Right lobe of liver (tissue), 6 donors: Measurements from ENCODE around the gene C10orf71. TPM values are rescaled to one million over a fixed set of nuclear protein-coding genes. Genes with fewer than 3 reads are reported as not detected.

ENCODE experiments used
- ATAC-seq, 4 donors: fragments of 200-7000 bp; cut with Tn5 transposase; one replicate each; pipeline ENCODE4 v1.9.1; 2020; ENCODE audit warnings: mild to moderate bottlenecking in 4 of 4, moderate library complexity in 4 of 4
- DNase-seq, 3 donors: peaks; one replicate each; pipeline ENCODE4 v3.0.0-alpha.2; 2020
- H3K27ac ChIP-seq, 3 donors: fragments of 200-600 bp; one replicate each; pipeline ENCODE4 v1.8.0; 2022
- H3K27me3 ChIP-seq, 2 donors: fragments of 200-600 bp; one replicate each; pipeline ENCODE4 v1.8.0; 2022
- H3K36me3 ChIP-seq, 4 donors: fragments of 200-600 bp; sonication (generic) in 1 of 4; one replicate each; pipeline versions ENCODE4 v1.5.1 to v1.8.0; 2017 to 2022; ENCODE audit warnings: control low read depth in 1 of 4
- H3K4me1 ChIP-seq, 4 donors: fragments of 200-600 bp; sonication (generic) in 1 of 4; one replicate each; pipeline versions ENCODE4 v1.5.1 to v1.8.0; 2017 to 2022; ENCODE audit warnings: control low read depth in 1 of 4
- H3K4me3 ChIP-seq, 3 donors: fragments of 200-600 bp; one replicate each; pipeline ENCODE4 v1.8.0; 2022
- H3K9me3 ChIP-seq, 4 donors: fragments of 200-600 bp; sonication (generic) in 1 of 4; one replicate each; pipeline versions ENCODE4 v1.5.1 to v1.8.0; 2017 to 2022; ENCODE audit warnings: control low read depth in 1 of 4
- POLR2A ChIP-seq: fragments of 450-650 bp; IDR thresholded peaks from one replicate; pipeline ENCODE4 v1.6.1; 2017; ENCODE audit warnings: antibody characterized with exemption, mild to moderate bottlenecking
- WGBS: methylation state at CpG from one replicate; pipeline ENCODE4 v1.1.6; 2018; ENCODE audit warnings: low coverage, low lambda C conversion rate; ENCODE audit not compliant: insufficient coverage; ENCODE audit errors: missing lambda C conversion rate; 5-methylcytosine and 5-hydroxymethylcytosine counted together
- intact Hi-C, 2 donors: fragments of 100-400 bp; cut with DNase I; formaldehyde crosslinking; loops; one replicate each; pipeline versions ENCODE4 v1.11.2 to v1.14.1; 2022
- total RNA-seq, 6 experiments: library from RNA; depleted of rRNA in 2 of 6; stranded (reverse); fragments of >200 nt in 2 of 6; fragmentation: NEBNext Ultra II Directional in 3 of 6; extraction: Animal tissue kit (Norgen Biotek cat#: 25700) in 3 of 6; gene quantifications; one replicate each; pipeline versions ENCODE4 v1.1.0 to v1.2.4, GENCODE V29; 2016 to 2023
- TF ChIP-seq, protein P1 (sequence below), 4 donors: fragments of 200-600 bp in 3 of 4; fragments of 450-650 bp in 1 of 4; IDR thresholded peaks; one replicate each; pipeline versions ENCODE4 v1.5.1 to v1.8.0; 2016 to 2022; ENCODE audit warnings: antibody characterized with exemption in 4 of 4, mild to moderate bottlenecking in 2 of 4
- donor health status: DM: no; HTN: yes; CAD: no.
- donor health status: DM: no; HTN: no; CAD: no.
- donor health status: DM: no; HTN: no; CAD: no.
- donor health status: DM: no; HTN: yes; CAD: no.
- donor health status: DM: no; HTN: yes; CAD: no.

C10orf71 gene
- total RNA-seq, 6 experiments from 2014 or later = 0.04 to 0.12 TPM; not detected in 4

DNA sequence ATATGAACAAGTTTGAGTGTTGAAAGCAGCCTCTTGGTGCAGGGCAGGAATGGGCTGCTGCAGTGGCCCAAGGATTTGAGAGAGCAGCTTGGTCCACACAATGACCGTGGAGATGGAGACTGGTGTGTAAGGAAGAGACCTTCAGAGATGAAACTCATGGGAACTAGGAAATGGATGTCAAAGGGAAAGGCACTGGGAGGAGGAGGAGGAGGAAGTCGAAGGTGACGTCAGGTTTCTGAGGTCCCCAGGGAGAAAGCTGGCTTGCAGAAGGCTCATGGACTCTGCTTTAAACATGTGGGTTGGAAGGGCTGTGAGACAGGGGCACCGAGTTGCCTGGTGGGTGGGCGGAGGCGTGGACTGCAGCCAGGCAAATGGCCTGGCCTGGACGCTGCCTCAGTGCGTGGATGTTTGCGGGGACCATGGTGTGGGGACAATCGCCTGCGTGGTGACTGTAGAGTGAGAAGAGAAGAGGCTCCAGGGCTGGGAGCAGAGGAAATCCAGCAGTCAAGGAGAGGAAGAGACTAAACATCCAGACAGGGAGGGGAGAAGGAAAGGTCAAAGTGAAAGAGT is 14.6 kb downstream of the C10orf71 start:
- H3K27ac ChIP-seq = no peak overlapping the region
- no peaks in the 10 kb centered on the region for H3K27me3 ChIP-seq
- ATAC-seq (no peak), DNase-seq (no peak)
- intact Hi-C loops = no loop called here
- H3K36me3 ChIP-seq = no peaks in the 10 kb centered on the region
- WGBS = 82% methylated on average over 6 of the region's 11 CpGs
- no peaks in the 10 kb centered on the region for H3K9me3 ChIP-seq
- no peak for TF ChIP-seq POLR2A
- no peaks in the 10 kb centered on the region for H3K4me1 ChIP-seq
- no peak overlapping the region for H3K4me3 ChIP-seq

DNA sequence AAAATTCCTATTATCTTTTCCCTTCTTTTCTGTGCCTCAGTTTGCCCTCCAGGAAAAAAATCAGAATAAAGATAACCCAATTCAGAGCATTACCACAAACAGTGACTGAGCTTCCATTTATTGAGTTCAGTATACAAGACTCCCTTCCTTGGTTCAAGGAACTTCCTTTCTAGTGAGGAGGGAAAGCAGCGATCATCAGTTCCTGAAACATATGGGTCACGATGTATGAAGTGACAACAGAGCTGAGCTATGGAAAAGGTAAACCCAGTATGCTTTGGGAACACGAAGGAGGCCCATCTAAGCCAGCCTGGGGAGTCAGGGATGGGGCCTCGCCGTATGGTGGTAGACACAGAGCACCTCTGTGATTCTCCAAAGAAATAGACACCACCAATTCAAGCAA is 15.8 kb downstream of the C10orf71 start:
- TF ChIP-seq, protein P1, sequence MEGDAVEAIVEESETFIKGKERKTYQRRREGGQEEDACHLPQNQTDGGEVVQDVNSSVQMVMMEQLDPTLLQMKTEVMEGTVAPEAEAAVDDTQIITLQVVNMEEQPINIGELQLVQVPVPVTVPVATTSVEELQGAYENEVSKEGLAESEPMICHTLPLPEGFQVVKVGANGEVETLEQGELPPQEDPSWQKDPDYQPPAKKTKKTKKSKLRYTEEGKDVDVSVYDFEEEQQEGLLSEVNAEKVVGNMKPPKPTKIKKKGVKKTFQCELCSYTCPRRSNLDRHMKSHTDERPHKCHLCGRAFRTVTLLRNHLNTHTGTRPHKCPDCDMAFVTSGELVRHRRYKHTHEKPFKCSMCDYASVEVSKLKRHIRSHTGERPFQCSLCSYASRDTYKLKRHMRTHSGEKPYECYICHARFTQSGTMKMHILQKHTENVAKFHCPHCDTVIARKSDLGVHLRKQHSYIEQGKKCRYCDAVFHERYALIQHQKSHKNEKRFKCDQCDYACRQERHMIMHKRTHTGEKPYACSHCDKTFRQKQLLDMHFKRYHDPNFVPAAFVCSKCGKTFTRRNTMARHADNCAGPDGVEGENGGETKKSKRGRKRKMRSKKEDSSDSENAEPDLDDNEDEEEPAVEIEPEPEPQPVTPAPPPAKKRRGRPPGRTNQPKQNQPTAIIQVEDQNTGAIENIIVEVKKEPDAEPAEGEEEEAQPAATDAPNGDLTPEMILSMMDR (IDR thresholded peaks at IDR 0.05) = no peak
- no peak for TF ChIP-seq POLR2A
- Histone ChIP-seq H3K27me3 (no peaks in the 10 kb centered on the region), H3K9me3 (no peaks in the 10 kb centered on the region), H3K4me1 (no peaks in the 10 kb centered on the region), H3K4me3 (no peak overlapping the region), H3K36me3 (no peaks in the 10 kb centered on the region), H3K27ac (no peak overlapping the region)
- DNase-seq (no peak), ATAC-seq (no peak)
- WGBS = 78% methylated on average over 5 of the region's 5 CpGs
- intact Hi-C loops = no loop called here

DNA sequence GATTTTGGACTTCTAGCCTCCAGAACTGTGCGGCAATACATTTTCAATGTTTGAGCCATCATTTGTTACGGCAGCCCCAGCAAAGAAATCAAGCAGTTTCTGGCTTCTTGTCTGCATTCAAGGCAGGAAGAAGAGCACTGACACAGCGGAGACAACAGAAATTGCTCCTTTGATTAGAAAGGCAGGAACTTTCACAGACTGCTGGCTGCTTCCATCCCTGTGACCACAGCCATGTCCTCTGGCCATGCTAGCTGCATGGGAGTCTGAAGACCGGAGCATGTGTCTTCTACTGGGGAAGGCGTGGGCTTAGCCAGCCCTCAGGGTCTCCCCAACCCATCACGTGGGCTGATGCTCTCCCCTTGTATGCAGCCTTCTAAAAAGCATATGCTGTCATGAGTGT is 19.1 kb downstream of the C10orf71 start:
- H3K27me3 ChIP-seq = no peaks in the 10 kb centered on the region
- intact Hi-C loops = no loop called here
- no peaks in the 10 kb centered on the region for H3K36me3 ChIP-seq
- DNase-seq = no peak
- no peak overlapping the region for H3K27ac ChIP-seq
- no peak for TF ChIP-seq POLR2A
- TF ChIP-seq, protein P1 (IDR thresholded peaks at IDR 0.05) = no peak
- H3K9me3 ChIP-seq = no peaks in the 10 kb centered on the region
- WGBS = 51% methylated on average over 2 of the region's 6 CpGs
- no peaks in the 10 kb centered on the region for H3K4me1 ChIP-seq
- no peak overlapping the region for H3K4me3 ChIP-seq
- ATAC-seq = peak in 3 of 4 donors; percentile 28 to 55 (median 54)

GRCh38 chr10:49318755-49319154 is 19.8 kb downstream of the C10orf71 start:
- no peak for DNase-seq
- intact Hi-C loops = no loop called here
- ATAC-seq = no peak
- H3K36me3 ChIP-seq = no peaks in the 10 kb centered on the region
- no peaks in the 10 kb centered on the region for H3K4me1 ChIP-seq
- H3K27me3 ChIP-seq = no peaks in the 10 kb centered on the region
- no peak overlapping the region for H3K4me3 ChIP-seq
- no peaks in the 10 kb centered on the region for H3K9me3 ChIP-seq
- no peak overlapping the region for H3K27ac ChIP-seq
- TF ChIP-seq, protein P1 (IDR thresholded peaks at IDR 0.05) = no peak
- no peak for TF ChIP-seq POLR2A

DNA sequence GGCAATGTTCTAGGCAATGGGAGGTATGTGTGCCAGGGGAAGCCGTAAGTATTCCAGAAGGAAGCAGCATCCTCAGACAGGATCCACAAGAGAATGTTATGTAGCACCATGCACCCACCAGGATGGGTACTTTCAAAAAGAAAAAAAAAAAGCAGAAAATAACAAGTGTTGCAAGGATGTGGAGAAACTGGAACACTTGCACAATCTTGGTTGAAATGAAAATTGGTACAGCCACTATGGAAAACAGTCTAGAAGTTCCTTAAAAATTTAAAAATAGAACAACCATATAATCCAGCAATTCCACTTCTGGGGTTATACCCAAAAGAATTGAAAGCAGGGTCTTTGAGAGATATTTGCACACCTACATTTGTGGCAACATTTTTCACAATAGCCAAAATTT is 20.2 kb downstream of the C10orf71 start:
- Histone ChIP-seq H3K9me3 (no peaks in the 10 kb centered on the region), H3K4me1 (no peaks in the 10 kb centered on the region), H3K4me3 (no peak overlapping the region), H3K27me3 (no peaks in the 10 kb centered on the region), H3K27ac (no peak overlapping the region), H3K36me3 (no peaks in the 10 kb centered on the region)
- ATAC-seq = no peak
- no peak for DNase-seq
- TF ChIP-seq POLR2A = no peak
- TF ChIP-seq, protein P1 (IDR thresholded peaks at IDR 0.05) = no peak
- intact Hi-C loops = no loop called here
- WGBS = 60% methylated on average over 1 of the region's 1 CpG
